Epithelial cell of esophagus (primary cell): ENCODE results near the gene CASZ1.

Experiments used
- DNase-seq: peaks from one replicate; pipeline ENCODE4 v3.0.0; 2010; ENCODE audit warnings: low read depth
- H3K4me3 ChIP-seq: 2 replicates; pipeline ENCODE4 v1.5.1; 2011; ENCODE audit warnings: mild to moderate bottlenecking, low read length, control low read depth
- CTCF ChIP-seq: IDR thresholded peaks from 2 replicates; pipeline ENCODE4 v1.5.1; 2011; ENCODE audit warnings: low read depth, mild to moderate bottlenecking, low read length, control low read depth, inconsistent platforms; ENCODE audit not compliant: insufficient read depth; ENCODE audit errors: missing control alignments

CASZ1 gene

GRCh38 chr1:10597492-10598388 is 198.7 kb downstream of the CASZ1 start:
- no peak overlapping the region for H3K4me3 ChIP-seq
- TF ChIP-seq CTCF: no peak
- no peak for DNase-seq

GRCh38 chr1:10596780-10597179 is 199.7 kb downstream of the CASZ1 start:
- no peak for DNase-seq
- no peak overlapping the region for H3K4me3 ChIP-seq
- TF ChIP-seq CTCF: no peak

- TF ChIP-seq CTCF: no peak
- DNase-seq: no peak
- no peak overlapping the region for H3K4me3 ChIP-seq
These were observed 201.7 kb downstream of the CASZ1 start for GRCh38 chr1:10594595-10595223.

- no peak overlapping the region for H3K4me3 ChIP-seq
- TF ChIP-seq CTCF: no peak
- DNase-seq: no peak
These were observed 202.7 kb downstream of the CASZ1 start for GRCh38 chr1:10593750-10594149.

- no peak overlapping the region for H3K4me3 ChIP-seq
- DNase-seq: no peak
- TF ChIP-seq CTCF: no peak
These were observed 204.1 kb downstream of the CASZ1 start for GRCh38 chr1:10592373-10592772.

- H3K4me3 ChIP-seq: no peak overlapping the region
- DNase-seq: no peak
- TF ChIP-seq CTCF: no peak
These were observed 205.4 kb downstream of the CASZ1 start for GRCh38 chr1:10591010-10591409.
